Peyer's patch (tissue), 4 donors: ENCODE data around the gene TAF1B.

Source experiments
- POLR2A ChIP-seq, 2 donors: fragments of 450-650 bp; IDR thresholded peaks; one replicate each; pipeline ENCODE4 v1.5.1; 2017; ENCODE audit warnings: antibody characterized with exemption in 2 of 2, mild to moderate bottlenecking in 2 of 2, moderate library complexity in 2 of 2
- TF ChIP-seq, protein P1 (sequence below), 6 experiments: fragments of 450-650 bp in 4 of 6; fragments of 200-600 bp in 2 of 6; sonication (generic) in 1 of 6; IDR thresholded peaks; one replicate each; pipeline ENCODE4 v1.5.1; 2017 to 2019; ENCODE audit warnings: antibody characterized with exemption in 6 of 6, mild to moderate bottlenecking in 3 of 6, moderate library complexity in 1 of 6

DNA sequence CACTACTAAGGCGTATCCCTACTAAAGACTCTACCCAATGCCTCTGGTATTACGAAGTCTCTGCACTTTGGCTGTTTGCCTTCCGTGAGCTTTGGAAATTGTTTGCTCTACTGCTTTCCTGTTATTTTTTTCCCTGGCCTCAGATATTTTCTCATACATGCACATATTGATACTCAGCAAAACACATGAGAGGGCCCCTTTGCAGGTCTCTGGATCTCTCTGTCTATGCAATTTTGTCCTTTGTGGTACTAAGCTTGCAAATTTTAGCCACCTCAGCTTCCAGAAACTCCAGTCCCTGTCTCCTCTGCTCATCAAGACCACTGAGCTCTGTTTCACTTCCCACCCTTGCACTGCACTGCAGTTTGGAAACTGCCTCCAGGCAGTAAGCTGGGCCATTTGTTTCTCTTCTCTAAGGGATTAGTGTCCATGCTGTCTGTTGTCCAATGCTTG, 46.6 kb downstream of the TAF1B start:
- TF ChIP-seq, protein P1, sequence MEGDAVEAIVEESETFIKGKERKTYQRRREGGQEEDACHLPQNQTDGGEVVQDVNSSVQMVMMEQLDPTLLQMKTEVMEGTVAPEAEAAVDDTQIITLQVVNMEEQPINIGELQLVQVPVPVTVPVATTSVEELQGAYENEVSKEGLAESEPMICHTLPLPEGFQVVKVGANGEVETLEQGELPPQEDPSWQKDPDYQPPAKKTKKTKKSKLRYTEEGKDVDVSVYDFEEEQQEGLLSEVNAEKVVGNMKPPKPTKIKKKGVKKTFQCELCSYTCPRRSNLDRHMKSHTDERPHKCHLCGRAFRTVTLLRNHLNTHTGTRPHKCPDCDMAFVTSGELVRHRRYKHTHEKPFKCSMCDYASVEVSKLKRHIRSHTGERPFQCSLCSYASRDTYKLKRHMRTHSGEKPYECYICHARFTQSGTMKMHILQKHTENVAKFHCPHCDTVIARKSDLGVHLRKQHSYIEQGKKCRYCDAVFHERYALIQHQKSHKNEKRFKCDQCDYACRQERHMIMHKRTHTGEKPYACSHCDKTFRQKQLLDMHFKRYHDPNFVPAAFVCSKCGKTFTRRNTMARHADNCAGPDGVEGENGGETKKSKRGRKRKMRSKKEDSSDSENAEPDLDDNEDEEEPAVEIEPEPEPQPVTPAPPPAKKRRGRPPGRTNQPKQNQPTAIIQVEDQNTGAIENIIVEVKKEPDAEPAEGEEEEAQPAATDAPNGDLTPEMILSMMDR (IDR thresholded peaks at IDR 0.05): no peak
- TF ChIP-seq POLR2A (IDR thresholded peaks at IDR 0.05): no peak
